Loucy (cell line): ENCODE data around the gene CFAP92.

Experiments used
- H2AFZ ChIP-seq: fragments of 200-600 bp; sonication (generic); 2 replicates; pipeline ENCODE4 v1.6.0; 2016; ENCODE audit warnings: antibody characterized with exemption, mild to moderate bottlenecking, low read length, moderate library complexity
- H3F3A ChIP-seq: fragments of 200-600 bp; 2 replicates; pipeline ENCODE4 v1.6.0; 2016; ENCODE audit warnings: antibody characterized with exemption, low read depth, mild to moderate bottlenecking
- H3K27me3 ChIP-seq: fragments of 200-600 bp; sonication (generic); 2 replicates; pipeline ENCODE4 v1.6.1; 2014; ENCODE audit warnings: low read length, mild to moderate bottlenecking; ENCODE audit not compliant: insufficient read depth, poor library complexity, severe bottlenecking
- H3K36me3 ChIP-seq: fragments of 200-600 bp; sonication (generic); 2 replicates; pipeline ENCODE4 v1.6.1; 2016; ENCODE audit warnings: low read length; ENCODE audit not compliant: insufficient read depth
- H3K4me1 ChIP-seq: fragments of 200-600 bp; sonication (generic); 2 replicates; pipeline ENCODE4 v1.5.1; 2014; ENCODE audit warnings: low read length, mild to moderate bottlenecking; ENCODE audit not compliant: insufficient read depth, poor library complexity, severe bottlenecking
- H3K4me2 ChIP-seq: fragments of 200-600 bp; sonication (generic); 2 replicates; pipeline ENCODE4 v1.6.0; 2014; ENCODE audit warnings: antibody characterized with exemption, low read length, low read depth, mild to moderate bottlenecking; ENCODE audit not compliant: poor library complexity, severe bottlenecking
- H3K4me3 ChIP-seq: fragments of 200-600 bp; sonication (generic); 2 replicates; pipeline ENCODE4 v1.5.1; 2014; ENCODE audit warnings: low read length, mild to moderate bottlenecking, mixed read lengths; ENCODE audit not compliant: poor library complexity, severe bottlenecking
- H3K79me2 ChIP-seq: fragments of 200-600 bp; sonication (generic); 2 replicates; pipeline ENCODE4 v1.6.1; 2014; ENCODE audit warnings: low read length; ENCODE audit not compliant: insufficient read depth
- H3K9ac ChIP-seq: fragments of 200-600 bp; sonication (generic); 2 replicates; pipeline ENCODE4 v1.6.0; 2014; ENCODE audit warnings: mild to moderate bottlenecking, low read depth, low read length, moderate library complexity; ENCODE audit not compliant: poor library complexity, severe bottlenecking
- H3K9me2 ChIP-seq: fragments of 200-600 bp; sonication (generic); replicated peaks from 2 replicates; pipeline ENCODE4 v1.6.1; 2016; ENCODE audit warnings: low read depth, low read length, mixed read lengths
- H3K9me3 ChIP-seq: fragments of 200-600 bp; sonication (generic); 2 replicates; pipeline ENCODE4 v1.6.1; 2014; ENCODE audit warnings: mild to moderate bottlenecking, antibody characterized with exemption, low read length, low read depth; ENCODE audit not compliant: insufficient read depth
- H4K20me1 ChIP-seq: fragments of 200-600 bp; sonication (generic); 2 replicates; pipeline ENCODE4 v1.6.0; 2014; ENCODE audit warnings: antibody characterized with exemption, low read length, mild to moderate bottlenecking; ENCODE audit not compliant: insufficient read depth, poor library complexity, severe bottlenecking
- CTCF ChIP-seq: fragments of 200-600 bp; sonication (generic); conservative IDR thresholded peaks from 2 replicates; pipeline ENCODE4 v1.5.1; 2014; ENCODE audit warnings: mild to moderate bottlenecking, antibody characterized with exemption, low read length
- EZH2phosphoT487 ChIP-seq: fragments of 200-600 bp; IDR thresholded peaks from 2 replicates; pipeline ENCODE4 v1.6.1; 2018; ENCODE audit warnings: antibody characterized with exemption, mild to moderate bottlenecking, moderate library complexity, borderline replicate concordance

CFAP92 gene

DNA sequence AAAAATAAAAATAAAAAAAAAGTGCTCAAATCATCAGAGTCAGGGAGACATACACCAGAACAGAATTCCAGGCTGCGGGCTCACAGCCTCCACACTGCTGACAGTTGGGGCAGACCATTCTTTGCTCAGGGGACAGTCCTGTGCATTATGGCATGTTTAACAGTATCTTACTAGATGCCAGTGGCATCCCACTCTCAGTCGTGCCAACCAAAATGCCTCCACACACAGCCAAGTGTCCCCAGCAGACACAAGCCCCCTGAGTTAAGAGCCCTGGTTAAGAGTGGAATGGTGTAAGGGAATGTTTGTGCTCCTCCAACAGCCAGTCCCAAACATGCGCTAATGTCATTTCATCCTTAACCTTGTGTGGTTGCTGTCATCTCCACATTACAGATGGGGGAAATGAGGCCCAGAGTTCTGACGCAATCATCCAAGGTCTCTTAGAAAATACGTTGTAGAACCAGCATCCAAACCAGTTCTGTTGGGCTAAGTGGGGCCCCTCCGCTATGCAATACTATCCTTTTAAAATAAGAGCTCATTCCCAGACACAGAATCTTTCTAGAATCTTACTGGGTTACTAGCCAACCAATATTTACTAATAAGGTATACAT is 26.0 kb downstream of the CFAP92 start:
- H3K36me3 ChIP-seq = no peaks in the 10 kb centered on the region
- peaks cover 13% of the 10 kb centered on the region for H3K4me1 ChIP-seq
- no peak overlapping the region for H3K9ac ChIP-seq
- H3K79me2 ChIP-seq = no peaks in the 10 kb centered on the region
- no peak overlapping the region for H3K4me2 ChIP-seq
- no peak overlapping the region for H3K4me3 ChIP-seq
- no peaks in the 10 kb centered on the region for H4K20me1 ChIP-seq
- TF ChIP-seq CTCF = no peak
- no peak for TF ChIP-seq EZH2phosphoT487
- no peak overlapping the region for H2AFZ ChIP-seq
- no peaks in the 10 kb centered on the region for H3K9me3 ChIP-seq
- no peaks in the 10 kb centered on the region for H3F3A ChIP-seq
- H3K9me2 ChIP-seq = no peaks in the 10 kb centered on the region
- H3K27me3 ChIP-seq = no peaks in the 10 kb centered on the region

DNA sequence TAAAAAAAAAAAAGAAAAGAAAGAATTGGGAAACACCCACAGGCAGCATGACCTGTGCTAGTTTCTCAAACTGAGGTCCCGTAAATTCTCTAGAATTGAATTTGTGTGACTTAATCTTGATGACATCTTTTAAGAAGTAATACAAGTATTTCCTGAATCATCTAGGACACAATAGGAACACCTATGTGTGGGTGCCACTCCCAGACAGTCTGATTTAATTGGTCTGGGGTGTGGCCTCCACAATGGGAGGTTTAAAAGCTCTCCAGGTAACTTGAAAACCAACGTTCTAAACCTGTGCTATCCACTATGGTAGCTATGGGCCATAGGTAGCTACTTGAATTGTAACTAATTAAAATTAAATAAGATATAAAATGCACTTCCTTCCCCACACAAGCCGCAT is 28.1 kb downstream of the CFAP92 start:
- H3K9me3 ChIP-seq = no peaks in the 10 kb centered on the region
- no peaks in the 10 kb centered on the region for H3K36me3 ChIP-seq
- no peak for TF ChIP-seq EZH2phosphoT487
- no peak for TF ChIP-seq CTCF
- no peak overlapping the region for H2AFZ ChIP-seq
- no peaks in the 10 kb centered on the region for H3K79me2 ChIP-seq
- no peaks in the 10 kb centered on the region for H3K27me3 ChIP-seq
- no peak overlapping the region for H3K4me3 ChIP-seq
- no peaks in the 10 kb centered on the region for H4K20me1 ChIP-seq
- H3K9ac ChIP-seq = no peak overlapping the region
- peaks cover 5% of the 10 kb centered on the region for H3K4me1 ChIP-seq
- H3K4me2 ChIP-seq = no peak overlapping the region
- H3F3A ChIP-seq = no peaks in the 10 kb centered on the region
- no peaks in the 10 kb centered on the region for H3K9me2 ChIP-seq

DNA sequence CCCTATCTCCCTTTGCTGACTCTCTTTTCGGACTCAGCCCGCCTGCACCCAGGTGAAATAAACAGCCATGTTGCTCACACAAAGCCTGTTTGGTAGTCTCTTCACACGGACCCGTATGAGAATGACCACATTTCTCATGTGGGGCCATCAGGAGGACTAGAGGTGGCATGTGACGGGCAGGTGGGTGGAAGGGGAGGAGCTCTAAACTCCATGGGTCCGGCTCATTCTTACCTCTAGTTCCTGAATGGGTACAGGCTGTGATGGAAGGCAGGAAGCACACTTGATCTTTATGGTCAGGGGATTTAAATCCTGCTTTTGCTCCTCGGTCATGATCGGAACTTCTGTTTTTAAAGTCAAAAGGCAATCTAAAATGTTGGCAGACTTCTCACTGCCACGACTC is 28.6 kb downstream of the CFAP92 start:
- no peaks in the 10 kb centered on the region for H3K79me2 ChIP-seq
- H3K36me3 ChIP-seq = no peaks in the 10 kb centered on the region
- H3K4me2 ChIP-seq = no peak overlapping the region
- TF ChIP-seq CTCF = no peak
- no peak for TF ChIP-seq EZH2phosphoT487
- no peaks in the 10 kb centered on the region for H3K27me3 ChIP-seq
- no peaks in the 10 kb centered on the region for H3K9me2 ChIP-seq
- H3K4me3 ChIP-seq = no peak overlapping the region
- no peaks in the 10 kb centered on the region for H4K20me1 ChIP-seq
- H3K9me3 ChIP-seq = no peaks in the 10 kb centered on the region
- no peaks in the 10 kb centered on the region for H3F3A ChIP-seq
- H2AFZ ChIP-seq = no peak overlapping the region
- H3K4me1 ChIP-seq = no peaks in the 10 kb centered on the region
- H3K9ac ChIP-seq = no peak overlapping the region
